ENCODE measurements around the gene UBR3.

- TF ChIP-seq REST (IDR thresholded peaks at IDR 0.05; ENCODE audit: insufficient read depth in 1 of 2, low read depth in 2 of 2, low read length in 2 of 2) (no peak), POLR2AphosphoS5 (IDR thresholded peaks at IDR 0.05; ENCODE audit: low read depth, low read length) (no peak), SIN3A (IDR thresholded peaks at IDR 0.05; ENCODE audit: borderline replicate concordance, insufficient read depth, low read length) (no peak), TAF1 (IDR thresholded peaks at IDR 0.05; ENCODE audit: borderline replicate concordance, insufficient read depth, low read length) (no peak), FOXP2 (optimal IDR thresholded peaks at IDR 0.05; ENCODE audit: borderline replicate concordance, extremely low read depth, extremely low read length, insufficient read depth) (no peak)
Observed at GRCh38 chr2:170030040-170030439, 202.8 kb downstream of the UBR3 start.

Data from PFSK-1 (cell line).